GM12878 (cell line): ENCODE results near the gene BCAT1. TPM values are rescaled to one million over a fixed set of nuclear protein-coding genes. Genes with fewer than 3 reads are reported as not detected.

Source experiments
- ATF7 ChIP-seq: fragments of 450-650 bp; IDR thresholded peaks from 2 replicates; pipeline ENCODE4 v1.6.1; 2016; ENCODE audit warnings: low read depth, mild to moderate bottlenecking
- BCLAF1 ChIP-seq: fragments of 450-650 bp; IDR thresholded peaks from 2 replicates; pipeline ENCODE4 v1.6.1; 2017; ENCODE audit warnings: antibody characterized with exemption, mild to moderate bottlenecking, moderate library complexity
- CHD4 ChIP-seq: fragments of 200-600 bp; sonication (generic); IDR thresholded peaks from 2 replicates; pipeline ENCODE4 v1.6.1; 2016; ENCODE audit warnings: mild to moderate bottlenecking
- CTCF ChIP-seq, 3 experiments: IDR thresholded peaks in 2 of 3; conservative IDR thresholded peaks in 1 of 3; 2 replicates each; pipeline ENCODE4 v1.5.1; 2011; ENCODE audit warnings: low read depth in 3 of 3, low read length in 3 of 3, mild to moderate bottlenecking in 3 of 3, control low read depth in 2 of 3, moderate library complexity in 2 of 3, inconsistent platforms in 1 of 3, mixed read lengths in 1 of 3; ENCODE audit not compliant: control insufficient read depth in 2 of 3, insufficient read depth in 1 of 3; ENCODE audit errors: extremely low read depth in 1 of 3
- E4F1 ChIP-seq: fragments of 450-650 bp; IDR thresholded peaks from 2 replicates; pipeline ENCODE4 v1.6.1; 2018; ENCODE audit warnings: borderline replicate concordance, mild to moderate bottlenecking; ENCODE audit not compliant: partially characterized antibody
- GATAD2B ChIP-seq: fragments of 450-650 bp; conservative IDR thresholded peaks from 2 replicates; pipeline ENCODE4 v1.6.1; 2017; ENCODE audit warnings: low read depth, mild to moderate bottlenecking, moderate library complexity
- HDAC6 ChIP-seq: fragments of 200-600 bp; sonication (generic); IDR thresholded peaks from one replicate; pipeline ENCODE4 v1.8.0; 2017; ENCODE audit warnings: antibody characterized with exemption; ENCODE audit not compliant: unreplicated experiment
- HSF1 ChIP-seq: fragments of 150-350 bp; IDR thresholded peaks from 2 replicates; pipeline ENCODE4 v1.6.1; 2014; ENCODE audit warnings: mild to moderate bottlenecking, low read depth, low read length
- IKZF1 ChIP-seq: fragments of 450-650 bp; conservative IDR thresholded peaks from 2 replicates; pipeline ENCODE4 v1.6.1; 2017; ENCODE audit warnings: antibody characterized with exemption, mild to moderate bottlenecking
- IRF3 ChIP-seq: fragments of 450-650 bp; IDR thresholded peaks from 2 replicates; pipeline ENCODE4 v1.6.1; 2014; ENCODE audit warnings: mild to moderate bottlenecking
- JUNB ChIP-seq: IDR thresholded peaks from 2 replicates; pipeline ENCODE4 v1.6.1; 2016; ENCODE audit warnings: antibody characterized with exemption, mild to moderate bottlenecking
- KLF5 ChIP-seq: fragments of 450-650 bp; IDR thresholded peaks from 2 replicates; pipeline ENCODE4 v1.6.1; 2014; ENCODE audit warnings: mild to moderate bottlenecking; ENCODE audit not compliant: partially characterized antibody
- LARP7 ChIP-seq: fragments of 450-650 bp; IDR thresholded peaks from 2 replicates; pipeline ENCODE4 v1.6.1; 2017; ENCODE audit warnings: mild to moderate bottlenecking
- NR2C2 ChIP-seq: IDR thresholded peaks from 2 replicates; pipeline ENCODE4 v1.6.1; 2011; ENCODE audit warnings: borderline replicate concordance, low read depth; ENCODE audit not compliant: control insufficient read depth, insufficient read length
- PAX5 ChIP-seq: IDR thresholded peaks from 2 replicates; pipeline ENCODE4 v1.6.1; 2011; ENCODE audit warnings: low read depth, low read length, borderline replicate concordance
- RB1 ChIP-seq: fragments of 450-650 bp; formaldehyde crosslinking; IDR thresholded peaks from 2 replicates; pipeline ENCODE4 v1.6.1; 2017; ENCODE audit warnings: mild to moderate bottlenecking, borderline replicate concordance
- SMC3 ChIP-seq: IDR thresholded peaks from 2 replicates; pipeline ENCODE4 v1.6.1; 2011; ENCODE audit warnings: low read length, improper control_type of control experiment, borderline replicate concordance
- SP1 ChIP-seq: IDR thresholded peaks from one replicate; pipeline ENCODE4 v1.6.1; 2011; ENCODE audit warnings: low read depth, low read length
- TCF12 ChIP-seq: IDR thresholded peaks from 2 replicates; pipeline ENCODE4 v1.6.1; 2011; ENCODE audit warnings: low read depth, mild to moderate bottlenecking, low read length
- ZNF217 ChIP-seq: fragments of 450-650 bp; IDR thresholded peaks from 2 replicates; pipeline ENCODE4 v1.6.1; 2017; ENCODE audit warnings: antibody characterized with exemption, mild to moderate bottlenecking
- ZNF622 ChIP-seq: fragments of 450-650 bp; IDR thresholded peaks from 2 replicates; pipeline ENCODE4 v1.6.1; 2017; ENCODE audit warnings: mild to moderate bottlenecking, inconsistent platforms
- polyA plus RNA-seq, 11 experiments: library from polyadenylated mRNA; depleted of rRNA in 4 of 11; unstranded in 6 of 11; stranded (reverse) in 5 of 11; fragments of >200 nt; fragmentation: Nextera tagmentation in 4 of 11; fragmentation: Illumina TruSeq in 1 of 11; extraction: Ambion mirVana in 4 of 11; extraction: Trizol in 1 of 11; gene quantifications; 1 replicate in 1 of 11; 2 replicates in 10 of 11; pipeline versions ENCODE4 v1.2.1 to v1.2.3, GENCODE V29; 2011 to 2016; ENCODE audit warnings: inconsistent platforms in 2 of 11, missing spikeins in 2 of 11, low read depth in 1 of 11
- total RNA-seq, 4 experiments: library from RNA; depleted of rRNA in 3 of 4; stranded (reverse); fragments of >200 nt in 3 of 4; fragmentation: Illumina TruSeq in 1 of 4; extraction: Trizol in 1 of 4; gene quantifications; 2 replicates each; pipeline versions ENCODE4 v1.2.1 to v1.2.3, GENCODE V29; 2013 to 2021

Gene BCAT1
- total and polyA plus RNA-seq, 10 of the 15 experiments (the other 5 are each of a cell fraction or from before 2014, with no cell fraction given) = 26.2 to 187 (median 81.9) TPM

- no peak for TF ChIP-seq BCLAF1
- TF ChIP-seq SP1 = no peak
- no peak for TF ChIP-seq GATAD2B
- no peak for TF ChIP-seq IRF3
- no peak for TF ChIP-seq ZNF217
- TF ChIP-seq NR2C2 = no peak
- 0 out of 2 replicates have a peak, but pooled peaks have one; percentile 33 for TF ChIP-seq RB1
- no peak for TF ChIP-seq TCF12
- no peak for TF ChIP-seq HDAC6
- no peak for TF ChIP-seq IKZF1
- no peak for TF ChIP-seq ZNF622
- peak; percentile 72 for TF ChIP-seq SMC3
- no peak for TF ChIP-seq LARP7
- TF ChIP-seq CTCF (IDR thresholded peaks at IDR 0.05 in 2 of 3, conservative IDR thresholded peaks at IDR 0.05 in 1 of 3; ENCODE audit: control insufficient read depth in 2 of 3, extremely low read depth in 1 of 3, insufficient read depth in 1 of 3, low read depth in 3 of 3, low read length in 3 of 3) = peak; percentile 75 to 85 (median 76)
- TF ChIP-seq KLF5 = peak; percentile 49
- TF ChIP-seq E4F1 = no peak
- no peak; the same call in 1 of the 2 replicates for TF ChIP-seq JUNB
- no peak for TF ChIP-seq CHD4
- TF ChIP-seq HSF1 = no peak
- TF ChIP-seq ATF7 = peak; percentile 21; the same call in 1 of the 2 replicates
- no peak for TF ChIP-seq PAX5
These were observed 11.4 kb upstream of the BCAT1 start (continued) for GRCh38 chr12:24960222-24960855.
